Measurements from ENCODE around the gene GPX6.
"Not testable (repeated sequence)": the region's sequence is repeated elsewhere in the genome, so short reads cannot be mapped to it uniquely, and the experiment has no call there.

The GPX6 gene

DNA sequence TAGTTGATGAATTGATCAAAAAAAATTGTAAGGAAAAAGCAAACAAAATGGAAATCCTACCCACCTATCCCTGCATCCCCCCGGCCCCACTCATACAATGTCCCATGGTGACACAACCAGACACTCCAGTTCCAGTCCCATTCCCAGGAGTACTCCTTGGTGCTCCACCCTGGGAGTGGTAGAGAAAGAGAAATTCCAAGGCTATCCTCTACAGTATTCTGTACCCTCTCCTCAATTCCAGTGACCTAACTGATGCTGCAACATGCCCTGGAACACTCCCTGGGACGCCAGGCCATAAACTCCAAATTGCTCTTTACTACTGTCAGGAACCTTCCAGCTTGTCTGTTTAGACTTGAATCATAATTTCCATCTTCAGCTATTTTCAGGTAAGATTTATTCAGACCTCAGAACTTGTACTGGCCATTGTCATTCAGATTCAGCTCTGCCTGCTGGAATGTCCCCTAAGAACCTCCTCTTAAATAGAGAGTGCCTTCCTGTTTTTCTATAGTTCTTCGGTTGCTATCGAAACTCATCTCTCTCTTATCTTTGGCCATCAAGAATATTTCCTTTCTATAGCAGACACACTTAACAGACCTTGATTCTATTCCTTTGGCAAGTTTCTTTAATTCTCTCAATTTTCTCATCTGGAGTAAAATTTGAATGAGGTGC lies 8.7 kb downstream of the GPX6 start:
- TF ChIP-seq POLR2AphosphoS5 (IDR thresholded peaks at IDR 0.05; ENCODE audit: borderline replicate concordance, low read depth, low read length): no peak
- Histone ChIP-seq H3K9me3 (ENCODE audit: low read depth, low read length) (no peaks in the 10 kb centered on the region), H3K27ac (no peak overlapping the region), H3K9ac (ENCODE audit: insufficient read length) (no peak overlapping the region), H3K4me3 (no peak overlapping the region), H3K36me3 (ENCODE audit: insufficient read depth, low read length) (no peaks in the 10 kb centered on the region)
- no peak for DNase-seq (ENCODE audit: low read depth, low spot score)

DNA sequence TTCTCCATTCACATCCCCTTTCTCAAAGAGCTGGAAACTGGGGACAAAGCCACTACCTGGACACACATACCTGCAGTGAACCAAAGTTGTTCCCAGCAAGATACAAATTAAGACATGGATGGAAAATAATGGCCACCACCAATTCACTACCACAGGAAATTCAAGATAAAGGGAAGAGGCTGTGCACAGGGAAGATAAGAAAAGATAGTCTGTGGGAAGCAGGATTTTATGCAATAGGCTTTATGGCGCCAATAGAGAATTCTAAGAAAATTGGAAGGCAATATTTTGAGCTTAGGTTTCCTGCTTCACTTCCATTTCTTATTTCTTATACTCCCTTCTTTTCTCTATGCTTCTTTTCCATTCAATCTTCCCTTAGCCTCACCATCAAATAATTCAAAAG lies 9.9 kb downstream of the GPX6 start:
- Histone ChIP-seq H3K27ac (no peak overlapping the region), H3K36me3 (ENCODE audit: insufficient read depth, low read length) (no peaks in the 10 kb centered on the region), H3K4me3 (no peak overlapping the region), H3K9me3 (ENCODE audit: low read depth, low read length) (no peaks in the 10 kb centered on the region), H3K9ac (ENCODE audit: insufficient read length) (no peak overlapping the region)
- TF ChIP-seq EZH2 (IDR thresholded peaks at IDR 0.05) (no peak), POLR2AphosphoS5 (IDR thresholded peaks at IDR 0.05; ENCODE audit: borderline replicate concordance, low read depth, low read length) (no peak), FOXP2 (optimal IDR thresholded peaks at IDR 0.05; ENCODE audit: control extremely low read depth, extremely low read length, insufficient read depth) (no peak)
- no peak for DNase-seq (ENCODE audit: low read depth, low spot score)

DNA sequence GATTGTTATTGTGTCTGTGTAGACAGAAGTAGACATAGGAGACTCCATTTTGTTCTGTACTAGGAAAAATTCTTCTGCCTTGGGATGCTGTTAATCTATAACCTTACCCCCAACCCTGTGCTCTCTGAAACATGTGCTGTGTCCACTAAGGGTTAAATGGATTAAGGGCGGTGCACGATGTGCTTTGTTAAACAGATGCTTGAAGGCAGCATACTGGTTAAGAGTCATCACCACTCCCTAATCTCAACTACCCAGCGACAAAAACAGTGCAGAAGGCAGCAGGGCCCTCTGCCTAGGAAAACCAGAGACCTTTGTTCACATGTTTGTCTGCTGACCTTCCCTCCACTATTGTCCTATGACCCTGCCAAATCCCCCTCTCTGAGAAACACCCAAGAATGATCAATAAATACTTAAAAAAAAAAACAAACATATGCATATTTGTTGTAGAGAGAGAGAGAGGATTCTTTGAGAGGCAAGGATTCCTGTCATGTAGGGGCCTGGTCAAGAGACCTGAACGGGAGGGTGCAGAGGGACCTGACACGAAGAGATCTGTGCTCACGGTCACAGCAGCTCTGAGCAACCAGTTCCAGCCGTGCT lies 12.8 kb downstream of the GPX6 start:
- not testable (repeated sequence) for DNase-seq (ENCODE audit: low read depth, low spot score); H3K36me3 ChIP-seq (ENCODE audit: insufficient read depth, low read length); H3K4me3 ChIP-seq; H3K27ac ChIP-seq; H3K9me3 ChIP-seq (ENCODE audit: low read depth, low read length); H3K9ac ChIP-seq (ENCODE audit: insufficient read length)

DNA sequence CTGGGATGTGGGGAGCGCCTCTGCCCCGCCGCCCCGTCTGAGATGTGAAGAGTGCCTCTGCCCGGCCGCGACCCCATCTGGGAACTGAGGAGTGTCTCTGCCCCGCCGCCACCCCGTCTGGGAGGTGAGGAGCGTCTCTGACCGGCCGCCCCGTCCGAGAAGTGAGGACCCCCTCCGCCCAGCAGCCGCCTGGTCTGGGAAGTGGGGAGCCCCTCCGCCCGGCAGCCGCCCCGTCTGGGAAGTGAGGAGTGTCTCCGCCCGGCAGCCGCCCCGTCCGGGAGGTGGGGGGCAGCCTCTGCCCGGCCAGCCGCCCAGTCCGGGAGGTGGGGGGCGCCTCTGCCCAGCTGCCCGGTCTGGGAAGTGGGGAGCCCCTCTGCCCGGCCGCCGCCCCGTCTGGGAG lies 13.5 kb downstream of the GPX6 start:
- not testable (repeated sequence) for H3K9ac ChIP-seq (ENCODE audit: insufficient read length)

DNA sequence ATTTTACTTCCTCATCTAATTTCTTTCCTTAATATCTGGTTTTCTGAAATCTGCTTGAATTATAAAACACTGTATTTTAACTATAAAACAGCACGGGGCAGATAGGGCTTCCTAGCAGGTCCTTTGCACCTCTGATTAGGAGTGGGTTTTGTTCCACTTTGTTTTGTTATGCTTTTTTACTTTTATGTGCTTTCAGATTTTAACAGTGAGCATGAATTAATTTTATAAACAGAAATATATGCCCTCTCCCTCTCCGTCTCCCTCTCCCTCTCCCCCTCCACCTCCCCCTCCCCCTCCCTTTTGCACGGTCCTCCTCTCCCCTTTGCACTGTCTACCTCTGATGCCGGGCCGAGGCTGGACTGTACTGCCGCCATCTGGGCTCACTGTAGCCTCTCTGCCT lies 14.3 kb downstream of the GPX6 start:
- no peak for DNase-seq (ENCODE audit: low read depth, low spot score)
- Histone ChIP-seq H3K36me3 (ENCODE audit: insufficient read depth, low read length) (no peaks in the 10 kb centered on the region), H3K9me3 (ENCODE audit: low read depth, low read length) (no peaks in the 10 kb centered on the region), H3K4me3 (no peak overlapping the region), H3K9ac (ENCODE audit: insufficient read length) (no peak overlapping the region), H3K27ac (no peak overlapping the region)
- TF ChIP-seq EZH2 (IDR thresholded peaks at IDR 0.05) (no peak), POLR2AphosphoS5 (IDR thresholded peaks at IDR 0.05; ENCODE audit: borderline replicate concordance, low read depth, low read length) (no peak), FOXP2 (optimal IDR thresholded peaks at IDR 0.05; ENCODE audit: control extremely low read depth, extremely low read length, insufficient read depth) (no peak)

More for the DNA sequence above, 13.5 kb downstream of the GPX6 start:
- H3K9me3 ChIP-seq (ENCODE audit: low read depth, low read length); H3K36me3 ChIP-seq (ENCODE audit: insufficient read depth, low read length); H3K27ac ChIP-seq; H3K4me3 ChIP-seq; DNase-seq (ENCODE audit: low read depth, low spot score): not testable (repeated sequence)

DNA sequence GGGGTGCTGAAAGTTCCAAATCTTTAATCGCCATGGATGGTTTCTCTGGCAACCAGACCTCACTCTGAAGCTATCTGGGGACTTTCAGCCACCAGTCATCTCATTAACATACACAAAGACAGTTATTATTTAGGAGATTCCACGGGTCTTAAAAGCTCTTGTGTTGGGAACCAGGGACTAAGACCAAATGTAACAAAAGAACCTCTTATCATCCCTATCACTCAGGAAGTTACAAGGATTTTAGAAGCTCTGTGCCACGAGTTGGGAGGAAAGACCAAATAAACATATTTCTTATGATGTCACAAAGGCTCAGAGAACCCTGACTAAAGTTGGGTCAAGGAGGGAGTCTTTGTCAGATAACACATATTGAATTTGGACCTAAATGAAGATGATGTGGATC lies 17.7 kb downstream of the GPX6 start:
- no peak overlapping the region for H3K4me3 ChIP-seq
- no peaks in the 10 kb centered on the region for H3K9me3 ChIP-seq (ENCODE audit: low read depth, low read length)
- TF ChIP-seq EZH2 (IDR thresholded peaks at IDR 0.05): no peak
- no peak for TF ChIP-seq POLR2AphosphoS5 (IDR thresholded peaks at IDR 0.05; ENCODE audit: borderline replicate concordance, low read depth, low read length)
- no peak for TF ChIP-seq FOXP2 (optimal IDR thresholded peaks at IDR 0.05; ENCODE audit: control extremely low read depth, extremely low read length, insufficient read depth)
- no peak for DNase-seq (ENCODE audit: low read depth, low spot score)
- H3K36me3 ChIP-seq (ENCODE audit: insufficient read depth, low read length): no peaks in the 10 kb centered on the region
- no peak overlapping the region for H3K27ac ChIP-seq
- H3K9ac ChIP-seq (ENCODE audit: insufficient read length): no peak overlapping the region

DNA sequence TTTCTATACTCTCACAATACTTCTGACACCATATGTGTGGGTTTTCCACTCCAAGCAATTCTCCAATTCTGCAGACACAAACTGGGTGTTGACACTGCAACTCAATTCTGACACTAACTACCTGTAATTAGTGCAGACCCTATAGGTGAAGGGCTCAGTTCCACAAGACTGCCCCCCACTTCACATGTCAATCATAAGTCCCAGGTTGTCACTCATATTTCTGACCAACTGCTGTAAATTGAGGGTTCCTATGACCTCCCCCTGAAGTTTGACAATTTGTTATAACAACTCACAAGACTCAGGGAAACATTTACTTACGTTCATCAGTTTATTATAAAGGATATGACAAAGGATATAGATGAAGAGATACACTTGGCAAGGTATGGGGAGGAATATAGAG lies 18.3 kb downstream of the GPX6 start:
- no peak overlapping the region for H3K27ac ChIP-seq
- DNase-seq (ENCODE audit: low read depth, low spot score): no peak
- no peak for TF ChIP-seq FOXP2 (optimal IDR thresholded peaks at IDR 0.05; ENCODE audit: control extremely low read depth, extremely low read length, insufficient read depth)
- TF ChIP-seq EZH2 (IDR thresholded peaks at IDR 0.05): no peak
- TF ChIP-seq POLR2AphosphoS5 (IDR thresholded peaks at IDR 0.05; ENCODE audit: borderline replicate concordance, low read depth, low read length): no peak
- no peak overlapping the region for H3K9ac ChIP-seq (ENCODE audit: insufficient read length)
- no peak overlapping the region for H3K4me3 ChIP-seq
- H3K36me3 ChIP-seq (ENCODE audit: insufficient read depth, low read length): no peaks in the 10 kb centered on the region
- H3K9me3 ChIP-seq (ENCODE audit: low read depth, low read length): no peaks in the 10 kb centered on the region

DNA sequence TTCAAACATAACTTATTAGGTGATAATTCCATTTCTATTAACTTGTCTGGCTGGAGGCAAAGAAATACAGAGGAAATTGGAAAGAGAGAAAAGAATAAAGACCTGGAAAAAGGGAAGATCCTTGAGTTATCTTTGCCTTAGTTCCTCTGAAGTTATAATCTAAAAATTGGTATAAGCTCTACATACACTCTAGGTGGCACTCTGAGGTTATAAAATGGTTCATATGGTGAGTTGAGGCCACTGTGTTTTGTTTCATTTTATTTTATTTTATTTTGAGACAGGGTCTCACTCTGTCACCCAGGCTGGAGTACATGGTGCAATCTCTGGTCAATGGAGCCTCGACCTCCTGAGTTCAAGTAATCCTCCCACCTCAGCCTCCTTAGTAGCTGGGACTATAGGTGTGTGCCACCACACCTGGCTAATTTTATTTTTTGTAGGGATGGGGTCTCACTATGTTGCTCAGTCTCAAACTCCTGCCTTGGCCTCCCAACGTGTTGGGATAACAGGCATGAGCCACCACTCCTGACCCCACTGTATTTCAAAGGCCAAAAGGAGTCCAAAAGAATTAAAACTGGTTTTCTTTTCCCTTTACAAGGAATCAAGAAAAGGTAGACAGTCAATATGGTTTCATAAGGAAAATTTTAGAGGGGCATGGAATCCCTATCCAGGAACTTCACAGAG lies 19.4 kb downstream of the GPX6 start:
- DNase-seq (ENCODE audit: low read depth, low spot score): no peak
- no peak overlapping the region for H3K4me3 ChIP-seq

DNA sequence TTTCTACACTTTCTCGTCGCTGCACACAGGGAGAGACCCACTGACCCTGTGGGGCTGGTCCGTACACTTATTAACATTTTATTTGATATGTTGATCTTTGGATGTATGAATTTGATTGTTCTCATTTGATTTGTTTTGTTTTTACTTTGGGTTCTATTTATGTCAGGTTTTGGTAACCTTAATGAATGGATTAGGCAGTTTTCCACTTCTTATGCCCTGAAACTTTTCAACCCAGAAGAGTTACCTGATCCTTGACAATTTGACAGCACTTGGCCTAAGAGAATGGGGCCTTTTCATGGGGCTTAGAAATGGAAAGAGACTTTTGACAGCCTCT lies 23.6 kb downstream of the GPX6 start:
- no peak for TF ChIP-seq FOXP2 (optimal IDR thresholded peaks at IDR 0.05; ENCODE audit: control extremely low read depth, extremely low read length, insufficient read depth)
- TF ChIP-seq EZH2 (IDR thresholded peaks at IDR 0.05): no peak
- no peak for TF ChIP-seq POLR2AphosphoS5 (IDR thresholded peaks at IDR 0.05; ENCODE audit: borderline replicate concordance, low read depth, low read length)
- Histone ChIP-seq H3K4me3 (no peak overlapping the region), H3K36me3 (ENCODE audit: insufficient read depth, low read length) (no peaks in the 10 kb centered on the region), H3K9me3 (ENCODE audit: low read depth, low read length) (no peaks in the 10 kb centered on the region), H3K9ac (ENCODE audit: insufficient read length) (no peak overlapping the region), H3K27ac (no peak overlapping the region)
- DNase-seq (ENCODE audit: low read depth, low spot score): no peak

More for the DNA sequence above, 19.4 kb downstream of the GPX6 start:
- no peaks in the 10 kb centered on the region for H3K36me3 ChIP-seq (ENCODE audit: insufficient read depth, low read length)
- no peak for TF ChIP-seq POLR2AphosphoS5 (IDR thresholded peaks at IDR 0.05; ENCODE audit: borderline replicate concordance, low read depth, low read length)
- no peak for TF ChIP-seq EZH2 (IDR thresholded peaks at IDR 0.05)
- TF ChIP-seq FOXP2 (optimal IDR thresholded peaks at IDR 0.05; ENCODE audit: control extremely low read depth, extremely low read length, insufficient read depth): no peak
- no peak overlapping the region for H3K9ac ChIP-seq (ENCODE audit: insufficient read length)
- no peak overlapping the region for H3K27ac ChIP-seq
- no peaks in the 10 kb centered on the region for H3K9me3 ChIP-seq (ENCODE audit: low read depth, low read length)

Data from SK-N-MC (cell line).